Measurements from ENCODE around the gene ORM1. TPM values are rescaled to one million over a fixed set of nuclear protein-coding genes. Genes with fewer than 3 reads are reported as not detected.

ORM1 gene
- total RNA-seq, 4 donors from 2014 or later: not detected

DNA sequence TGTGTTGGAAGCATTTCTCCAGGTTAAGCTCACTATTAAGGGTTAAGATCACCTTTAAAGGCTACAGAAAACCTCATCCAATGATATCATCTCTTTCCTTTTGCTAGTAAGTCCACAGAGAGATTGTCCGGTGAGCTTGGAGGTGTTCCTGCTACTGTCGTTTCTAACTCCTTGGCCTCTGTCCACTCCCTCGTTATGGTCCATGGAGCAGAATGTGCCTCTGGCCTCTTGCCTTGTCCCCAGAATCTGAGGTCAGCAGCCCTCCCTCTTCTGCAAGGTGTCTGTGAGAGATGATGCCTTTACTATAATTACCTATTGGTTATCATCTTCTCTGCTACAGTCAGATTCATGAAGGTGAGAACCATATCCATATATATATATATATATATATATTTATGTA is 21.8 kb downstream of the ORM1 start:
- 70 to 76% methylated on average over 3 of the region's 3 CpGs for WGBS, 2 donors
- H3K4me3 ChIP-seq (ENCODE audit: low read depth, poor library complexity, severe bottlenecking): no peak overlapping the region
- no peak for DNase-seq (ENCODE audit: low spot score in 2 of 2)
- intact Hi-C loops (cut with DNase I; ENCODE audit: low total_unique reads): no loop called here
- TF ChIP-seq, protein P1, sequence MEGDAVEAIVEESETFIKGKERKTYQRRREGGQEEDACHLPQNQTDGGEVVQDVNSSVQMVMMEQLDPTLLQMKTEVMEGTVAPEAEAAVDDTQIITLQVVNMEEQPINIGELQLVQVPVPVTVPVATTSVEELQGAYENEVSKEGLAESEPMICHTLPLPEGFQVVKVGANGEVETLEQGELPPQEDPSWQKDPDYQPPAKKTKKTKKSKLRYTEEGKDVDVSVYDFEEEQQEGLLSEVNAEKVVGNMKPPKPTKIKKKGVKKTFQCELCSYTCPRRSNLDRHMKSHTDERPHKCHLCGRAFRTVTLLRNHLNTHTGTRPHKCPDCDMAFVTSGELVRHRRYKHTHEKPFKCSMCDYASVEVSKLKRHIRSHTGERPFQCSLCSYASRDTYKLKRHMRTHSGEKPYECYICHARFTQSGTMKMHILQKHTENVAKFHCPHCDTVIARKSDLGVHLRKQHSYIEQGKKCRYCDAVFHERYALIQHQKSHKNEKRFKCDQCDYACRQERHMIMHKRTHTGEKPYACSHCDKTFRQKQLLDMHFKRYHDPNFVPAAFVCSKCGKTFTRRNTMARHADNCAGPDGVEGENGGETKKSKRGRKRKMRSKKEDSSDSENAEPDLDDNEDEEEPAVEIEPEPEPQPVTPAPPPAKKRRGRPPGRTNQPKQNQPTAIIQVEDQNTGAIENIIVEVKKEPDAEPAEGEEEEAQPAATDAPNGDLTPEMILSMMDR (IDR thresholded peaks at IDR 0.05): no peak
- TF ChIP-seq POLR2A (IDR thresholded peaks at IDR 0.05): no peak

DNA sequence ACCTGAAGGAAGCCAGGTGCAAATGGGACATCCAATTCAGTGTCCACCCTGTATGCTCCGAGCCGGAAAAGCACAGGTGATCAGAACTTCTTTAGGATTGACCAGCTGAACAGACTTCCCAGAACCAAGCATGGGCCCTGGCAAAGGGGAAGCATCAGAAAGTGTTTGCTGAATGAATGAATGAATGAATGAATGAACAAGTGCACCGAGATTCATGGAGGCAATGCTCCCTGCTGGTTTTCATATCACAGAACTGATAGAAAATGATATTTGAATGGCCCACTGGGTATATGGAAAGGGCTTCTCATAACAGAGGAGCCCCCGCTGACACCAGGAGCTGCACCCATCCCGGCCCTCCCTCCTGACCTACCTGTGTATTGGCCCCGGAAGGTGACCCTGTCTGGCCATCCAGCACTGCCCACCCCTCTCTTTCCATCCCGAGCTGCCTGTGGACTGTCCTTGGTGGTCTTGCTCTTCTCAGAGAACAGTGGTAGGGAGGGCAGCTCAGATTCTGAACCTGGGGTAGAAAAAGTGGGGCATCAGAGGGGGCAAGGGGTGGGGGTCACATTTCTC is 22.7 kb downstream of the ORM1 start:
- WGBS, 2 donors: 86 to 93% methylated on average over 7 of the region's 7 CpGs
- DNase-seq (ENCODE audit: low spot score in 2 of 2): no peak
- intact Hi-C loops (cut with DNase I; ENCODE audit: low total_unique reads): no loop called here
- no peak overlapping the region for H3K4me3 ChIP-seq (ENCODE audit: low read depth, poor library complexity, severe bottlenecking)
- TF ChIP-seq POLR2A (IDR thresholded peaks at IDR 0.05): no peak
- TF ChIP-seq, protein P1 (IDR thresholded peaks at IDR 0.05): no peak

DNA sequence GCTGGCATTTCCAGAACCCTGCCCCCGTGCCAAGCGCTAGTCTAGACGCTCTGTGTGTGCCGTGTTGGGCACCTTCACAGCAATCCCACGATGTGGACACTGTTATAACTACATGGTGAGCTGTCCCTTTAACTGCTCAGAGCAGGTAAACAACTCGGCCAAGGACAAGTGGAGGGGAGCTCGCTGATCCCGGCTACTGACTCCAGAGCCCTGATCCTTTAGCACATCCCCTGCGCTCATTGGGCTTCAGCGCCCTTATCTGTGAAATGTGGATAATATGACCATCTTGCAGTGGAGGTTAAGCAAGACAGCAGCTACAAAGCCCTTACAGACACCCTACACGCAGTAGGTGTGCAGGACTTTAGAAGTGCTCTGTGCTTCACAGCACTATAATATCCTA is 23.2 kb downstream of the ORM1 start:
- no peak for DNase-seq (ENCODE audit: low spot score in 2 of 2)
- H3K4me3 ChIP-seq (ENCODE audit: low read depth, poor library complexity, severe bottlenecking): no peak overlapping the region
- intact Hi-C loops (cut with DNase I; ENCODE audit: low total_unique reads): no loop called here
- TF ChIP-seq, protein P1 (IDR thresholded peaks at IDR 0.05): no peak
- TF ChIP-seq POLR2A (IDR thresholded peaks at IDR 0.05): no peak
- WGBS, 2 donors: 88 to 93% methylated on average over 11 of the region's 11 CpGs

DNA sequence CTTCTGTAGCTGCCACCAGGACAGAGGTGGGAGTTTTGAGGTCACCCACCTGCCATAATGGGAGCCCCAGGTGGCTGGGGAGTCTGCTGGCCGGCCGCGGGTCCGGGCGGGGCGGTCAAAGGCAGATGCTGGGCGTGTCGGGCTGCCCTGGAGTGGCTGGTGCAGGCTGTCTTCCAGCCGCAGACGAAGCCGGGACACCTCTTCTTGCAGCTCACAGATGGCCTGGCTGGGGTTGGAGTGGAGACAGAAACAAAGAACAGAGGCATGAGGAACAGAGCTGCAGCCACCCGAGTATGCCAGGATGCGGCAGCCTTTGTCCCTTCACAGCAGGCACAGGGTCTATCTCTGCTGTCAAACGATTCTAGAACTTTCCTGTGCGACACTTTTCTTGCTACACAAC is 24.8 kb downstream of the ORM1 start:
- no peak overlapping the region for H3K4me3 ChIP-seq (ENCODE audit: low read depth, poor library complexity, severe bottlenecking)
- TF ChIP-seq, protein P1 (IDR thresholded peaks at IDR 0.05): no peak
- no peak for TF ChIP-seq POLR2A (IDR thresholded peaks at IDR 0.05)
- intact Hi-C loops (cut with DNase I; ENCODE audit: low total_unique reads): no loop called here
- no peak for DNase-seq (ENCODE audit: low spot score in 2 of 2)
- WGBS, 2 donors: 90 to 95% methylated on average over 15 of the region's 15 CpGs

DNA sequence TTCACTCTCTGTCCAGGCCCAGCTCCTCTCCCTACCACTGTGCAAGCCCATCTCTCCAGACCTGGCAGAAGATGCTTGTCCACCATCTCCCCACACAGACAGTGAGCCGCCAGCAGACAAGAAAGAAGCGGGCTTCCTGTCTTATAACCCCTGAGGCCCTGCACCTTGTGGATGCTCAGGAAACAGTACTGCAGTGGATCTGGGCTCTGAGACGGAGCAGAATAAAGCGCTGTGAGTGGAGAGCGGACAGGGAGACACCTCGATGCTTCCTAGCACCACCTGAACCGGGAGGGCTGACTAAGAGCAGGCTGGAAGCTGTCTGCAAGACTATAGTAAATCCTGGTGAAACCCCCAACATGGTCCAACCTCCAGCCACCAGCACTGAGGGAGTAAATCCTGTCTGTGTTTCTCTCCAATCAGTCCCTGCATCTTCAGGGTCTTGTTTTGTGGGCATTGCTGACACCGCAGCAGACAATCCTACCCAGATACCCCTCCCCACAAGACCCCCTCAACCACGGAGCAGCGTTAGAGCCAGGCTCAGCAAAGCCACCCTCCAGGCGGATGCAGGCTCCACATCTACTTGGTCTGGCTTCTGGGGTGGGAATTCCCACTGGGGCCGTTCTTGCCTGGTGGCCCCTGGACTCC is 25.5 kb downstream of the ORM1 start:
- H3K4me3 ChIP-seq (ENCODE audit: low read depth, poor library complexity, severe bottlenecking): no peak overlapping the region
- WGBS, 2 donors: 84 to 86% methylated on average over 11 to 12 of the region's 12 CpGs
- TF ChIP-seq POLR2A (IDR thresholded peaks at IDR 0.05): no peak
- TF ChIP-seq, protein P1 (IDR thresholded peaks at IDR 0.05): no peak
- DNase-seq (ENCODE audit: low spot score in 2 of 2): no peak
- intact Hi-C loops (cut with DNase I; ENCODE audit: low total_unique reads): no loop called here
